ENCODE measurements around the gene FOXL3.

Gene FOXL3

GRCh38 chr7:264541-265191, 25.3 kb upstream of the FOXL3 start:
- DNase-seq (ENCODE audit: low read depth) = peak; percentile 12
- no peak for TF ChIP-seq CTCF (conservative IDR thresholded peaks at IDR 0.05; ENCODE audit: low read length)

GRCh38 chr7:265192-265997, 24.6 kb upstream of the FOXL3 start:
- no peak overlapping the region for H3K4me3 ChIP-seq (ENCODE audit: low read length)
- TF ChIP-seq CTCF (conservative IDR thresholded peaks at IDR 0.05; ENCODE audit: low read length) = no peak
- peak; percentile 17 for DNase-seq (ENCODE audit: low read depth)

More at GRCh38 chr7:264541-265191, 25.3 kb upstream of the FOXL3 start:
- no peak overlapping the region for H3K4me3 ChIP-seq (ENCODE audit: low read length)

GRCh38 chr7:265998-266850, 23.7 kb upstream of the FOXL3 start:
- TF ChIP-seq CTCF (conservative IDR thresholded peaks at IDR 0.05; ENCODE audit: low read length) = no peak
- H3K4me3 ChIP-seq (ENCODE audit: low read length) = no peak overlapping the region
- no peak for DNase-seq (ENCODE audit: low read depth)

GRCh38 chr7:266851-267840, 22.8 kb upstream of the FOXL3 start:
- DNase-seq (ENCODE audit: low read depth) = no peak
- no peak overlapping the region for H3K4me3 ChIP-seq (ENCODE audit: low read length)
- peak; percentile 33; the same call in 1 of the 2 replicates for TF ChIP-seq CTCF (conservative IDR thresholded peaks at IDR 0.05; ENCODE audit: low read length)

- H3K4me3 ChIP-seq (ENCODE audit: low read length) = no peak overlapping the region
- no peak for TF ChIP-seq CTCF (conservative IDR thresholded peaks at IDR 0.05; ENCODE audit: low read length)
- DNase-seq (ENCODE audit: low read depth) = no peak
These were observed 21.0 kb upstream of the FOXL3 start for GRCh38 chr7:268991-269390.

- no peak overlapping the region for H3K4me3 ChIP-seq (ENCODE audit: low read length)
- TF ChIP-seq CTCF (conservative IDR thresholded peaks at IDR 0.05; ENCODE audit: low read length) = no peak
- no peak for DNase-seq (ENCODE audit: low read depth)
These were observed 20.2 kb upstream of the FOXL3 start for GRCh38 chr7:269721-270120.
